K562 (cell line): ENCODE results near the gene SLC25A1. TPM values are rescaled to one million over a fixed set of nuclear protein-coding genes. Genes with fewer than 3 reads are reported as not detected.
A peak's percentile ranks its signal among the peaks of the same experiment; 100 is the strongest.

Experiments used
- ARNT ChIP-seq, 2 experiments: fragments of 450-650 bp; IDR thresholded peaks; 2 replicates each; pipeline ENCODE4 v1.6.1; 2016; ENCODE audit warnings: mild to moderate bottlenecking in 1 of 2
- ATF1 ChIP-seq, 2 experiments: fragments of 450-650 bp in 1 of 2; IDR thresholded peaks; 2 replicates each; pipeline ENCODE4 v1.6.1; 2016; ENCODE audit warnings: missing compliant biosample characterization in 1 of 2, missing genetic modification characterization in 1 of 2
- CBFB ChIP-seq: sonication (generic); formaldehyde crosslinking; IDR thresholded peaks from 2 replicates; pipeline ENCODE4 v1.4.0; 2020; ENCODE audit warnings: mild to moderate bottlenecking, missing genetic modification reagents
- DMBX1 ChIP-seq: fragments of 250-450 bp; sonication (Bioruptor Pico); IDR thresholded peaks from 2 replicates; pipeline ENCODE4 v1.8.0; 2022; ENCODE audit warnings: inconsistent platforms, mild to moderate bottlenecking, moderate library complexity, borderline replicate concordance
- GATAD2A ChIP-seq: fragments of 450-650 bp; IDR thresholded peaks from 2 replicates; pipeline ENCODE4 v1.6.1; 2017
- HIVEP1 ChIP-seq: fragments of 250-450 bp; sonication (Bioruptor Pico); IDR thresholded peaks from 2 replicates; pipeline ENCODE4 v1.4.0; 2020; ENCODE audit warnings: mild to moderate bottlenecking
- KLF16 ChIP-seq: IDR thresholded peaks from 2 replicates; pipeline ENCODE4 v1.6.1; 2016; ENCODE audit warnings: antibody characterized with exemption
- MTA1 ChIP-seq: fragments of 450-650 bp; IDR thresholded peaks from 2 replicates; pipeline ENCODE4 v1.6.1; 2017; ENCODE audit warnings: borderline replicate concordance
- POLR2AphosphoS5 ChIP-seq: IDR thresholded peaks from 2 replicates; pipeline ENCODE4 v1.6.1; 2011; ENCODE audit warnings: mild to moderate bottlenecking, low read depth, low read length, moderate library complexity; ENCODE audit not compliant: control insufficient read depth, insufficient read depth
- RBM34 ChIP-seq: fragments of 200-400 bp; formaldehyde crosslinking; IDR thresholded peaks from 2 replicates; pipeline ENCODE4 v1.6.1; 2018; ENCODE audit warnings: low read length, borderline replicate concordance; ENCODE audit not compliant: insufficient read depth
- RHOXF2B ChIP-seq: fragments of 250-450 bp; sonication (Bioruptor Pico); conservative IDR thresholded peaks from 2 replicates; pipeline ENCODE4 v1.5.1; 2021
- TEAD1 ChIP-seq, 2 experiments: fragments of 450-650 bp in 1 of 2; sonication (generic) in 1 of 2; formaldehyde crosslinking; IDR thresholded peaks; 2 replicates each; pipeline versions ENCODE4 v1.4.0 to v1.8.0; 2020 to 2022; ENCODE audit warnings: mild to moderate bottlenecking in 2 of 2, missing genetic modification reagents in 1 of 2
- ZBED1 ChIP-seq: IDR thresholded peaks from 2 replicates; pipeline ENCODE4 v1.6.1; 2014
- polyA plus RNA-seq, 8 experiments: library from polyadenylated mRNA; depleted of rRNA in 4 of 8; stranded (reverse) in 5 of 8; unstranded in 3 of 8; fragments of >200 nt; fragmentation: Nextera tagmentation in 2 of 8; fragmentation: Illumina TruSeq in 1 of 8; extraction: Ambion mirVana in 2 of 8; extraction: Trizol in 1 of 8; gene quantifications; 2 replicates each; pipeline versions ENCODE4 v1.2.1 to v1.2.3, GENCODE V29; 2011 to 2014; ENCODE audit warnings: inconsistent platforms in 1 of 8, missing spikeins in 1 of 8
- total RNA-seq, 7 experiments: library from RNA; depleted of rRNA in 6 of 7; stranded (reverse); fragments of >200 nt in 6 of 7; fragmentation: Illumina TruSeq in 2 of 7; extraction: Trizol in 2 of 7; gene quantifications; 2 replicates each; pipeline versions ENCODE4 v1.2.1 to v1.2.3, GENCODE V29; 2011 to 2021; ENCODE audit warnings: low replicate concordance in 1 of 7
- TF ChIP-seq, protein P1 (sequence below): fragments of 250-450 bp; sonication (Bioruptor Pico); IDR thresholded peaks from 2 replicates; pipeline ENCODE4 v1.6.1; 2021; ENCODE audit warnings: mild to moderate bottlenecking
- TF ChIP-seq, protein P2 (sequence below): fragments of 200-600 bp; sonication (generic); IDR thresholded peaks from one replicate; pipeline ENCODE4 v1.6.1; 2012; ENCODE audit warnings: mild to moderate bottlenecking, low read depth, low read length, inconsistent platforms

SLC25A1 gene
- total and polyA plus RNA-seq, 9 of the 15 experiments (the other 6 are each of a cell fraction or from before 2014, with no cell fraction given) = 11.0 to 408 (median 110) TPM

DNA sequence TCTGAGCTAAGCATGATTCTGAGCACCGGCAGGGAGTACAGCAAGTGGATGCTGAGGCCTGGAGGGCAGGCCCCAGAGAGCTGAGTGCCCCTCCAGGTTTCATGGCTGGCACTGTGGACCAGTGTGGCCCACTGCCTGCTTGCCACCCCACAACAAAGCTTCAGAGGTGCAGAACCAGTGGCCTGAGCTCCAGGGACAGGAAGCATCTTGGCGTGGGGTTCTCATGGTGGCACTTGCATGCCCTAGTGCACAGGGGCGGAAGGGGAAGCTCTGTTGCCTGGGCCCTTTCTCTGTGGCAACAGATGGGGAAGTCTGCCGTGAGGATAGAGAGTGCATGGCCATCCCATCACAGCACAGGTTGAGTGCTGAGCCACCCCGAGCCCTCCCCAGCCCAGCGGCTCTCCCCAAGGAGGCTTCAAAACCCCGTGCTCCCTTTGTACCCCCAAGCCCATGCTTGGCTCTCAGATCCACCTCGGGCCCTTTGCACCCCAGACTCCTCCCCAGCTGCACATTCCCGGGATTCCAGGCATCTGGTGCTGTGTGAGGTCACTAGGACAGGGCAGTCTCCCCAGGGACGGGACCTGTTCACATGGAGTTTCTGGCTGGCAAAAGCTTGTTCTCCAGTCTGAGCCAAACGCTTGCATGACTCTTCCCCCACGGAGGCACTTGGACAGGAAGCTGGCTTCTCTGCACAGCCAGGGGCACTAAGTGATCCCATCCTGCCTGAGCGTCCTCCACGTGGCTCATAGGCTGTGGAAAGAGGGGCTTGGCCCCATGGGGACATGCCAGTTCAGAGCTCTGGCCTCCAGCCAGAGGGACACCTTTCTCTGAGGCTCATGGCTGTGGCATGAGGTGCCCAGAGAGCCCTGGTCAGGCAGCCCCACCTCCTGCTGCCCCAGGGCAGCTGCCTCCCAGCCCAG lies 4.2 kb downstream of the SLC25A1 start (continued):
- TF ChIP-seq RHOXF2B (CRISPR knock-in tag) (peak; percentile 83), HIVEP1 (CRISPR knock-in tag) (peak; percentile 58; the same call in 1 of the 2 replicates), ZBED1 (no peak), CBFB (no peak), TEAD1 (CRISPR knock-in tag; IDR thresholded peaks at IDR 0.05) (0 out of 4 replicates have a peak, but pooled peaks of 1 of the 2 experiments have one; percentile 38), ARNT (IDR thresholded peaks at IDR 0.05) (no peak), ATF1 (CRISPR knock-in tag; IDR thresholded peaks at IDR 0.05) (no peak), ATF1 (tag; IDR thresholded peaks at IDR 0.05) (0 out of 2 replicates have a peak, but pooled peaks have one; percentile 6), GATAD2A (no peak), KLF16 (no peak), DMBX1 (no peak), RBM34 (no peak), POLR2AphosphoS5 (no peak), MTA1 (no peak)
- TF ChIP-seq, protein P1, sequence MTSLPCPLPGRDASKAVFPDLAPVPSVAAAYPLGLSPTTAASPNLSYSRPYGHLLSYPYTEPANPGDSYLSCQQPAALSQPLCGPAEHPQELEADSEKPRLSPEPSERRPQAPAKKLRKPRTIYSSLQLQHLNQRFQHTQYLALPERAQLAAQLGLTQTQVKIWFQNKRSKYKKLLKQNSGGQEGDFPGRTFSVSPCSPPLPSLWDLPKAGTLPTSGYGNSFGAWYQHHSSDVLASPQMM (CRISPR knock-in tag) = no peak
- TF ChIP-seq, protein P2, sequence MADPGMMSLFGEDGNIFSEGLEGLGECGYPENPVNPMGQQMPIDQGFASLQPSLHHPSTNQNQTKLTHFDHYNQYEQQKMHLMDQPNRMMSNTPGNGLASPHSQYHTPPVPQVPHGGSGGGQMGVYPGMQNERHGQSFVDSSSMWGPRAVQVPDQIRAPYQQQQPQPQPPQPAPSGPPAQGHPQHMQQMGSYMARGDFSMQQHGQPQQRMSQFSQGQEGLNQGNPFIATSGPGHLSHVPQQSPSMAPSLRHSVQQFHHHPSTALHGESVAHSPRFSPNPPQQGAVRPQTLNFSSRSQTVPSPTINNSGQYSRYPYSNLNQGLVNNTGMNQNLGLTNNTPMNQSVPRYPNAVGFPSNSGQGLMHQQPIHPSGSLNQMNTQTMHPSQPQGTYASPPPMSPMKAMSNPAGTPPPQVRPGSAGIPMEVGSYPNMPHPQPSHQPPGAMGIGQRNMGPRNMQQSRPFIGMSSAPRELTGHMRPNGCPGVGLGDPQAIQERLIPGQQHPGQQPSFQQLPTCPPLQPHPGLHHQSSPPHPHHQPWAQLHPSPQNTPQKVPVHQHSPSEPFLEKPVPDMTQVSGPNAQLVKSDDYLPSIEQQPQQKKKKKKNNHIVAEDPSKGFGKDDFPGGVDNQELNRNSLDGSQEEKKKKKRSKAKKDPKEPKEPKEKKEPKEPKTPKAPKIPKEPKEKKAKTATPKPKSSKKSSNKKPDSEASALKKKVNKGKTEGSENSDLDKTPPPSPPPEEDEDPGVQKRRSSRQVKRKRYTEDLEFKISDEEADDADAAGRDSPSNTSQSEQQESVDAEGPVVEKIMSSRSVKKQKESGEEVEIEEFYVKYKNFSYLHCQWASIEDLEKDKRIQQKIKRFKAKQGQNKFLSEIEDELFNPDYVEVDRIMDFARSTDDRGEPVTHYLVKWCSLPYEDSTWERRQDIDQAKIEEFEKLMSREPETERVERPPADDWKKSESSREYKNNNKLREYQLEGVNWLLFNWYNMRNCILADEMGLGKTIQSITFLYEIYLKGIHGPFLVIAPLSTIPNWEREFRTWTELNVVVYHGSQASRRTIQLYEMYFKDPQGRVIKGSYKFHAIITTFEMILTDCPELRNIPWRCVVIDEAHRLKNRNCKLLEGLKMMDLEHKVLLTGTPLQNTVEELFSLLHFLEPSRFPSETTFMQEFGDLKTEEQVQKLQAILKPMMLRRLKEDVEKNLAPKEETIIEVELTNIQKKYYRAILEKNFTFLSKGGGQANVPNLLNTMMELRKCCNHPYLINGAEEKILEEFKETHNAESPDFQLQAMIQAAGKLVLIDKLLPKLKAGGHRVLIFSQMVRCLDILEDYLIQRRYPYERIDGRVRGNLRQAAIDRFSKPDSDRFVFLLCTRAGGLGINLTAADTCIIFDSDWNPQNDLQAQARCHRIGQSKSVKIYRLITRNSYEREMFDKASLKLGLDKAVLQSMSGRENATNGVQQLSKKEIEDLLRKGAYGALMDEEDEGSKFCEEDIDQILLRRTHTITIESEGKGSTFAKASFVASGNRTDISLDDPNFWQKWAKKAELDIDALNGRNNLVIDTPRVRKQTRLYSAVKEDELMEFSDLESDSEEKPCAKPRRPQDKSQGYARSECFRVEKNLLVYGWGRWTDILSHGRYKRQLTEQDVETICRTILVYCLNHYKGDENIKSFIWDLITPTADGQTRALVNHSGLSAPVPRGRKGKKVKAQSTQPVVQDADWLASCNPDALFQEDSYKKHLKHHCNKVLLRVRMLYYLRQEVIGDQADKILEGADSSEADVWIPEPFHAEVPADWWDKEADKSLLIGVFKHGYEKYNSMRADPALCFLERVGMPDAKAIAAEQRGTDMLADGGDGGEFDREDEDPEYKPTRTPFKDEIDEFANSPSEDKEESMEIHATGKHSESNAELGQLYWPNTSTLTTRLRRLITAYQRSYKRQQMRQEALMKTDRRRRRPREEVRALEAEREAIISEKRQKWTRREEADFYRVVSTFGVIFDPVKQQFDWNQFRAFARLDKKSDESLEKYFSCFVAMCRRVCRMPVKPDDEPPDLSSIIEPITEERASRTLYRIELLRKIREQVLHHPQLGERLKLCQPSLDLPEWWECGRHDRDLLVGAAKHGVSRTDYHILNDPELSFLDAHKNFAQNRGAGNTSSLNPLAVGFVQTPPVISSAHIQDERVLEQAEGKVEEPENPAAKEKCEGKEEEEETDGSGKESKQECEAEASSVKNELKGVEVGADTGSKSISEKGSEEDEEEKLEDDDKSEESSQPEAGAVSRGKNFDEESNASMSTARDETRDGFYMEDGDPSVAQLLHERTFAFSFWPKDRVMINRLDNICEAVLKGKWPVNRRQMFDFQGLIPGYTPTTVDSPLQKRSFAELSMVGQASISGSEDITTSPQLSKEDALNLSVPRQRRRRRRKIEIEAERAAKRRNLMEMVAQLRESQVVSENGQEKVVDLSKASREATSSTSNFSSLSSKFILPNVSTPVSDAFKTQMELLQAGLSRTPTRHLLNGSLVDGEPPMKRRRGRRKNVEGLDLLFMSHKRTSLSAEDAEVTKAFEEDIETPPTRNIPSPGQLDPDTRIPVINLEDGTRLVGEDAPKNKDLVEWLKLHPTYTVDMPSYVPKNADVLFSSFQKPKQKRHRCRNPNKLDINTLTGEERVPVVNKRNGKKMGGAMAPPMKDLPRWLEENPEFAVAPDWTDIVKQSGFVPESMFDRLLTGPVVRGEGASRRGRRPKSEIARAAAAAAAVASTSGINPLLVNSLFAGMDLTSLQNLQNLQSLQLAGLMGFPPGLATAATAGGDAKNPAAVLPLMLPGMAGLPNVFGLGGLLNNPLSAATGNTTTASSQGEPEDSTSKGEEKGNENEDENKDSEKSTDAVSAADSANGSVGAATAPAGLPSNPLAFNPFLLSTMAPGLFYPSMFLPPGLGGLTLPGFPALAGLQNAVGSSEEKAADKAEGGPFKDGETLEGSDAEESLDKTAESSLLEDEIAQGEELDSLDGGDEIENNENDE = no peak
